Activated CD4-positive, alpha-beta memory T cell treated with anti-CD3 and anti-CD28 coated beads for 36 hours (primary cell): Measurements from ENCODE around the gene TTYH3. TPM values are rescaled to one million over a fixed set of nuclear protein-coding genes. Genes with fewer than 3 reads are reported as not detected.

Experiments used
- CTCF ChIA-PET: fragments of 350-600 bp; sonication (Branson Sonifier 250); formaldehyde crosslinking; loops from one replicate; lab custom pipeline; 2021; ENCODE audit warnings: antibody characterized with exemption, inconsistent platforms; lab: Charles Lee
- POLR2A ChIA-PET: fragments of 350-600 bp; sonication (Branson Sonifier 250); formaldehyde crosslinking; loops from one replicate; lab custom pipeline; 2021; ENCODE audit warnings: antibody characterized with exemption; lab: Charles Lee
- DNase-seq: peaks from one replicate; pipeline ENCODE4 v3.0.0-alpha.2; 2020
- H3K27ac Mint-ChIP-seq: one replicate; pipeline ENCODE4 v1.8.0; 2021; ENCODE audit warnings: mixed read lengths
- H3K27me3 Mint-ChIP-seq: one replicate; pipeline ENCODE4 v1.8.0; 2021; ENCODE audit warnings: mixed read lengths
- H3K36me3 Mint-ChIP-seq: one replicate; pipeline ENCODE4 v1.8.0; 2021; ENCODE audit warnings: mixed read lengths
- H3K4me1 Mint-ChIP-seq: one replicate; pipeline ENCODE4 v1.8.0; 2021; ENCODE audit warnings: low read depth, mixed read lengths
- H3K4me3 Mint-ChIP-seq: one replicate; pipeline ENCODE4 v1.8.0; 2021; ENCODE audit warnings: mild to moderate bottlenecking, mixed read lengths
- H3K9me3 Mint-ChIP-seq: one replicate; pipeline ENCODE4 v1.8.0; 2021; ENCODE audit warnings: mixed read lengths
- intact Hi-C: fragments of 100-400 bp; cut with micrococcal nuclease; formaldehyde crosslinking; loops from one replicate; pipeline ENCODE4 v1.15.1; 2023
- total RNA-seq, 2 experiments: library from RNA; stranded (reverse); gene quantifications; one replicate each; pipeline ENCODE4 v1.2.3, GENCODE V29; 2021

TTYH3 gene
- total RNA-seq, 2 experiments from 2014 or later: 13.5 to 14.8 TPM

- intact Hi-C loops: no loop called here
- Mint-ChIP-seq H3K27ac (no peak overlapping the region), H3K27me3 (peaks cover 3% of the 10 kb centered on the region), H3K4me3 (no peak overlapping the region), H3K4me1 (no peaks in the 10 kb centered on the region), H3K9me3 (no peaks in the 10 kb centered on the region), H3K36me3 (no peaks in the 10 kb centered on the region)
- no peak for DNase-seq
- ChIA-PET POLR2A (no interaction called here), CTCF (interaction anchor here (1.0 kb wide), 1 partner anchor 86 kb away, joined by 3 read pairs; no protein-coding TSS in a partner anchor)
Measured at GRCh38 chr7:2624293-2624886, 7.4 kb upstream of the TTYH3 start.

GRCh38 chr7:2626498-2627117 lies 5.2 kb upstream of the TTYH3 start:
- Mint-ChIP-seq H3K27me3 (peaks cover 3% of the 10 kb centered on the region), H3K27ac (no peak overlapping the region), H3K9me3 (no peaks in the 10 kb centered on the region), H3K36me3 (no peaks in the 10 kb centered on the region), H3K4me1 (peaks cover 3% of the 10 kb centered on the region), H3K4me3 (no peak overlapping the region)
- intact Hi-C loops: no loop called here
- no peak for DNase-seq
- POLR2A ChIA-PET: no interaction called here
- CTCF ChIA-PET: no interaction called here

DNA sequence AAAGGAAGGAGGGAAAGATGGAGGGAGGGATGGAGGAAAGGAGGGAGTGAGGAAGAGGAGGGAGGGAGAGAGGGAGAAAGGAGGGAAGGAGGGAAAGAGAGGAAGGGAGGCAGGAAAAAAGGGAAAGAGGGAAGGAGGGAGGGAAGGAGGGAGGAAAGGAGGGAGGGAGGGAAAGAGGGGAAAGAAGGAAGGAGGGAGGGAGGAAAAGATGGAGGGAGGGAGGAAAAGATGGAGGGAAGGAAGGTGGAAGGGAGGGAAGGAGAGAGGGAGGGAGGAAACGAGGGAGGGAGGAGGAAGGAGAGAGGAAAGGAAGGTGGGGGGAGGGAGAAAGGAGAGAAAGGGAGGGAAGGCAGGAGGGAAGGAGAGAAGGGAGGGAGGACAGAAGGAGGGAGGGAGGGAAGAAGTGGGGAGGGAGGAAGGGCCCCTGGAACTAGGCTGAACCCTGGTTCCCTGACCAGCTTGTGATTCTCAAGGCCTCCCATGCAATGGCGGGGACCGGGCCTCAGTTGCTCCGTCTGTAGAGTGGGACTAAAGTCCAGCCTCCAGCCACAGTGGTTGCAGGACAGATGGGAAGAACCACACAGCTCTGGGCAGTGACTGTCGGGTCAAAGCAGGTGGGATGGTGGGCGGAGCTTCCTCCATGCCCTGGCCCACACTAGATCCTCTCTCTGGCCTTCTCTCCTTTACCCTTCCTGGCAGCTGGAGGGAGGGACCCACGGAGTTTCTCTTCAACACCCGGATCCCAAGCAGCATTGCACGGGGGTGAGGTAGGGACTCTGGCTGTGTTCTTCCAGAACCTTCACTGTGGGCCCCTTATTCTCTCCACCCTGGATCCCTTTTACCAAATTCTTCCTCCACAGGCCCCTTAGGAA lies 4.3 kb upstream of the TTYH3 start:
- no peaks in the 10 kb centered on the region for H3K9me3 Mint-ChIP-seq
- DNase-seq: no peak
- H3K4me3 Mint-ChIP-seq: no peak overlapping the region
- peaks cover 3% of the 10 kb centered on the region for H3K4me1 Mint-ChIP-seq
- ChIA-PET POLR2A (no interaction called here), CTCF (interaction anchor here (1.1 kb wide), 1 partner anchor 8 kb away, joined by 3 read pairs; no protein-coding TSS in a partner anchor)
- H3K27me3 Mint-ChIP-seq: peaks cover 3% of the 10 kb centered on the region
- H3K27ac Mint-ChIP-seq: no peak overlapping the region
- intact Hi-C loops: no loop called here
- H3K36me3 Mint-ChIP-seq: no peaks in the 10 kb centered on the region

DNA sequence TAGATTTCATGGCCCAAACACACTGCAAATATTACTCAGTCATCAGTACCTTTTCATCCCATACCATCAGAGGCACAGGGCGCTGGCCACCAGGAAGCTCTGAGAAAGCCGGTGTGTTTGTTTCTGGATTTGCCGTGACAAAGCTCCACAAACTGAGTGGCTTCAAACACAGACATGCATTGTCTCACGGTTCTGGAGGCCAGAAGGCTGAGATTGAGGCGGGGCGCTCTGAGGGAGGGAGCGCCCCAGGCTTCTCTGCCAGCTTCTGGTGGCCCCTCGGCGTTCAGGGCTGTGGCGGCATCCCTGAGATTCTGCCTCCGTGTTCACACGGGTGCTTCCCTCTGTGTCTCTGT lies 3.7 kb upstream of the TTYH3 start:
- ChIA-PET CTCF (interaction anchor here (1.1 kb wide), 1 partner anchor 9 kb away, joined by 3 read pairs; no protein-coding TSS in a partner anchor), POLR2A (no interaction called here)
- no peak overlapping the region for H3K27ac Mint-ChIP-seq
- intact Hi-C loops: no loop called here
- H3K9me3 Mint-ChIP-seq: no peaks in the 10 kb centered on the region
- no peak for DNase-seq
- H3K36me3 Mint-ChIP-seq: no peaks in the 10 kb centered on the region
- peaks cover 3% of the 10 kb centered on the region for H3K4me1 Mint-ChIP-seq
- peaks cover 3% of the 10 kb centered on the region for H3K27me3 Mint-ChIP-seq
- no peak overlapping the region for H3K4me3 Mint-ChIP-seq

DNA sequence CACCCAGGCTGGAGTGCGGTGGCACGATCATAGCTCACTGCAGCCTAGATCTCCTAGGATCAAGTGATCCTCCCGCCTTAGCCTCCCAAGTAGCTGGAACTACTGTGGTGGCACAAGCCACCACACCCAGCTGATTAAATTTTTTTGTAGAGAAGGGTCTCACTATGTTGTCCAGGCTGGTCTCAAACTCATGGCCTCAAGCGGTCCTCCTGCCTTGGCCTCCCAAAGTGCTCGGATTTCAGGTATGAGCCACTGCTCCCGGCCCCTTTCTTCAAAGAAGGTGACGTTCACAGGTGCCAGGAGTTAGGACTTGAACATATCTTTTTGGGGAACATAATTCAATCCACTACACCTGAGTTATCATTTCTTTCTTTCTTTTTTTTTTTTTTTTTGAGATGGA lies 2.9 kb upstream of the TTYH3 start:
- Mint-ChIP-seq H3K36me3 (no peaks in the 10 kb centered on the region), H3K4me3 (no peak overlapping the region), H3K9me3 (no peaks in the 10 kb centered on the region), H3K27me3 (peaks cover 3% of the 10 kb centered on the region), H3K4me1 (peaks cover 11% of the 10 kb centered on the region), H3K27ac (no peak overlapping the region)
- intact Hi-C loops: no loop called here
- POLR2A ChIA-PET: no interaction called here
- DNase-seq: no peak
- CTCF ChIA-PET: interaction anchor here (1.3 kb wide), 1 partner anchor 178 kb away, joined by 3 read pairs; no protein-coding TSS in a partner anchor

DNA sequence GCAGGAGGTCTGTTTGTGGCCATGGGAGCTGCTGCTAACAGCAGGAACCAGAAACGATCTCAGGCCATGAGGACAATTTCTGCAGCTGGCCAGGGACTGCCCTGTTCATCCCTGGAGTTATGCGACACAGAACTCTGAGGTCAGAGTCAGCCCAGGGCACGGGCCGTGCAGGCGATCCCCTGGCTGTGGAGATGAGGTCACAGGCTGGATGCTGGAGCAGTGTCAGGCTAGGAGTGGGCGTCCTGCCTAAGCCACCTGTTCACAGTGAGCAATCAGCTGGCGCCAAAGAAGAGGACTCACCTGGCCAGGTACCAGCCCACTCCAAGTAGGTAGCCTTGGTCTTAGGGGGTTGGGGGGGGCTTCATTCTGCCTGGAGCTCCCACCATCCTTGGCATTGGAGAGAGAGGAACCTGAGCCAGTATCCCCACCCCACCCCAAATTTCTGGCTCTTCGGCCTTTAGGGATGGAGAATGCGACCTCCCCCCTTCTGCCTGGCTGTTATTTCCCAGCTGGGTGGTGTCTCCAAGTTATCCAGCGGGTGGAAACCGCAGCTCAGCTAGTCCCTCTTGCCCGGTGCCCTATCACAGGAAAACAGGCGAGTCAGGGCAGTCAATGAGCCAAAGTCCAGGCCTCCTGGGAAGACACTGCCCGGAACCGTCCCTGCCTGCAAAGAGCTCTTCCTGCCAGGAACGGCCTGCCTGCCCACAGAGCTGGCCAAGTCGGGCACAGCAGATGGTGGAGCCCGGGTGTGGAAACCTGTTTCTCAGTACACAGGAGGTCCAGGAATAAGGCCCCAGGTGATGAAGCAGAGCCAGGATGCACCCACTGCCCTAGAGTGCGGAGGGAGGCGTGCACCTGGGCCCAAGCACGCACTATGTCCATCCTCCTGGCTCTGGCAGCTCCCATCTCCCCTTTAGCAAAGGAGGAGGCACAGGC lies 1.8 kb upstream of the TTYH3 start:
- POLR2A ChIA-PET: no interaction called here
- no peak overlapping the region for H3K4me3 Mint-ChIP-seq

DNA sequence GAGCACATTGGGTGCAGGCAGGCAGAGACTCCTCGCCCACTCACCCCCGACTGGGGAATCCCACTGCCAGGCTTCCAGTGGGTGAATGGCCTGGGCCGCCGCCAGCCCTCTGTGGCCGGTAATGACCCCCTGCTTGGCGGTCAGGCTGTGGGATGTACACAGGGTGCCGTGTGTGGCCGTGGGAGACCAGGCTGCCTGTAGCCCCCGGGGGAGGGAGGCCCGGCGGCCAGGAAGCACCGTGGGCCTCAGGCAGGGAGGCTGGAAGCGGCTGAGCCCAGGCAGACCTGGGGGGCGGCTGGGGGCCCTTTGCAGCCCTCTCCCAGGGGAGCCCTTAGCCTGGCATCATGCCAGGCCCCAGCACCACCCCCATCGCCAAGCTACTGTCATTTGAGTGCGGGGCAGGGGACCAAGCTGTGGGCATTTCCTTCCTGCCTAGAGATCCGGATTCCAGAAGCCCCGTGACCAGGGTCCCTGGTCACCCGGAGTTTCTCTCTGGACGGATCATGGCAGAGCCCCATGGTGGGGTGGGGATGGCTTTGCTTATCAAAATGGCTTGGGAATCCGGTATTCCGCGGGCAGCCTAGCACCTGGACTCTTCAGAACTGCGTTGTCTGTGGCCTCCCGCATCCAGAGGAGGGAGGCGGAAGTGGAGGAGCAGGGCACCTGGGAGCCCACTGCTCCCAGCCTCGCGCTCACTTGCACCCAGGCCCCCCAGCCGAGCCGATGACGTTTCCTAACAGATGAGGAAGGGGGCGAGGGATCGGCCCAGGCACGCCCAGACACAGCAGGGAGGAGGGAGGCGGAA lies 1.1 kb downstream of the TTYH3 start:
- POLR2A ChIA-PET: interaction anchor here (2.0 kb wide), 1 partner anchor 77 kb away, joined by 5 read pairs; no protein-coding TSS in a partner anchor
- peak overlapping the region; percentile 60 for H3K27ac Mint-ChIP-seq

More for the DNA sequence above, 1.8 kb upstream of the TTYH3 start:
- Mint-ChIP-seq H3K27me3 (peaks cover 3% of the 10 kb centered on the region), H3K9me3 (no peaks in the 10 kb centered on the region), H3K36me3 (no peaks in the 10 kb centered on the region), H3K27ac (no peak overlapping the region), H3K4me1 (peaks cover 15% of the 10 kb centered on the region)
- DNase-seq: no peak
- intact Hi-C loops: loop anchor here (5.0 kb wide), 3 partner anchors 67 to 228 kb away; partner anchors contain the start of gene CHST12
- CTCF ChIA-PET: interaction anchor here (0.7 to 1.3 kb wide), 2 partner anchors 22 to 179 kb away, joined by 3 read pairs; no protein-coding TSS in a partner anchor

DNA sequence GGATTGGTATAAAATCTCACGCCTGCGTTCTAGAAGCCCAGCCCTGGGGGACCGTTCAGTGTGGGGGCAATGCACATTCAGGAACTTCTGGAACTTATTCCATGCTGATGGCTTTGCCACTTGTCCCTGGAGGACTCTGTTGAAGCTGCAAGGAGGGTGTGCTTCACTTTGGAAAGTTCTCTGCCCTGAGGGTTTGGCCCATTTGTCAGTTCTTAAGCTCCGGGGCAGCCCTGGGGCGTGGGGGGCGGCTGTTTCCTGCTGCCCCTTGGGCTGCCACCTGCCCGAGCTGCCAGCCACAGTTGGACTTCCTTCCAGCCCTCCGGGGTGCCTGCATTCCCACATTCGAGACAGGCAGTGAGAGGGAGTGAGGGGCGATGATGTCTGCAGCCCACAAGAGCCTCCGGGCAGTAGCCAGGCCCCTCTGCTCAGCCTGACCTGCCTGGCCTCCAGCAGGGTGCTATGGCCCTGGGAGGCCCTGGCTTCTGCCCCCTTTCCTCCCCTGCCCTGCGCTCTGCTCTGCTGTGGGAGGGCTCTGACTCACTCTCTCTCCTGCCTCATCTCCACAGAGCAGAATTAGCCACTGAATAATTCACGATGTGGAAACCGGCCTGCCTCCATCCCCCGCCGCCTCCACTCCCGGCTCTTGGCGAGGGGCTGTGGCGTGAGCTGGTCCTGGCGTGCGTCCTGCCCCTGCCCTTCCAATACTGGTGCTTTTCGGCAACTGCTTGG lies 1.9 kb downstream of the TTYH3 start:
- ChIA-PET CTCF (no interaction called here), POLR2A (no interaction called here)
- DNase-seq: peak; percentile 62
- H3K4me3 Mint-ChIP-seq: peak overlapping the region; percentile 87
- no peaks in the 10 kb centered on the region for H3K27me3 Mint-ChIP-seq
- H3K4me1 Mint-ChIP-seq: peaks cover 15% of the 10 kb centered on the region
- H3K27ac Mint-ChIP-seq: no peak overlapping the region
- intact Hi-C loops: loop anchor here (2.0 to 5.0 kb wide), 4 partner anchors 64 to 231 kb away; partner anchors contain the start of genes BRAT1 and CHST12
- no peaks in the 10 kb centered on the region for H3K9me3 Mint-ChIP-seq
- no peaks in the 10 kb centered on the region for H3K36me3 Mint-ChIP-seq

More for the DNA sequence above, 1.1 kb downstream of the TTYH3 start:
- CTCF ChIA-PET: no interaction called here
- intact Hi-C loops: loop anchor here (2.0 to 5.0 kb wide), 4 partner anchors 64 to 231 kb away; partner anchors contain the start of genes BRAT1 and CHST12
- DNase-seq: peak; percentile 66
- no peaks in the 10 kb centered on the region for H3K9me3 Mint-ChIP-seq
- H3K36me3 Mint-ChIP-seq: no peaks in the 10 kb centered on the region
- peak overlapping the region; percentile 87 for H3K4me3 Mint-ChIP-seq
- peaks cover 15% of the 10 kb centered on the region for H3K4me1 Mint-ChIP-seq
- peaks cover 1% of the 10 kb centered on the region for H3K27me3 Mint-ChIP-seq

GRCh38 chr7:2634267-2635145 lies 2.7 kb downstream of the TTYH3 start:
- Mint-ChIP-seq H3K36me3 (no peaks in the 10 kb centered on the region), H3K4me3 (peak overlapping the region; percentile 87), H3K9me3 (no peaks in the 10 kb centered on the region), H3K27ac (no peak overlapping the region), H3K4me1 (peaks cover 15% of the 10 kb centered on the region), H3K27me3 (no peaks in the 10 kb centered on the region)
- no peak for DNase-seq
- POLR2A ChIA-PET: no interaction called here
- intact Hi-C loops: loop anchor here (5.0 kb wide), 3 partner anchors 63 to 232 kb away; partner anchors contain the start of gene CHST12
- CTCF ChIA-PET: interaction anchor here (2.3 kb wide), 1 partner anchor 75 kb away, joined by 7 read pairs; no protein-coding TSS in a partner anchor
